HepG2 (cell line): ENCODE results near the gene DRD3. TPM values are rescaled to one million over a fixed set of nuclear protein-coding genes. Genes with fewer than 3 reads are reported as not detected.

Source experiments
- ATAC-seq: fragments of 200-7000 bp; cut with Tn5 transposase; 3 replicates; pipeline ENCODE4 v1.9.1; 2020; ENCODE audit warnings: mild to moderate bottlenecking, moderate library complexity
- BruUV-seq: library from RNA; stranded (reverse); fragments of 400-500 nt; replicated peaks from 2 replicates; lab custom pipeline; 2021; lab: Mats Ljungman, UMichigan
- CTCF ChIA-PET: fragments of 300-600 bp; formaldehyde crosslinking; extraction: SDS; loops from one replicate; lab custom pipeline; 2021; ENCODE audit warnings: low total read pairs, inconsistent platforms, low intra/inter-chr PET ratio; lab: Yijun Ruan, JAX
- POLR2A ChIA-PET: fragments of 350-600 bp; sonication (Branson Sonifier 250); formaldehyde crosslinking; loops from one replicate; lab custom pipeline; 2020; ENCODE audit warnings: antibody characterized with exemption, inconsistent platforms; lab: Yijun Ruan, JAX
- DNase-seq: peaks from one replicate; pipeline ENCODE4 v3.0.0-alpha.2; 2015; ENCODE audit warnings: low spot score
- FAIRE-seq: peaks from 3 replicates; lab custom pipeline; 2011; peaks lifted over from hg19 to GRCh38; lab: Jason Lieb, UNC
- H2AFZ ChIP-seq: one replicate; pipeline ENCODE4 v1.6.1; 2011; ENCODE audit warnings: low read length, inconsistent platforms
- H3K27ac ChIP-seq: fragments of 300-600 bp; 3 replicates; pipeline ENCODE4 v1.8.0; 2011; ENCODE audit warnings: mixed run types, mild to moderate bottlenecking, mixed read lengths, low read length, inconsistent platforms; ENCODE audit not compliant: insufficient read depth; ENCODE audit errors: extremely low read length
- H3K27me3 ChIP-seq, 2 experiments: fragments of 200-600 bp in 1 of 2; 2 replicates in 1 of 2; 3 replicates in 1 of 2; pipeline versions ENCODE4 v1.6.0 to v1.8.0; 2011; ENCODE audit warnings: low read length in 2 of 2, mild to moderate bottlenecking in 2 of 2, moderate library complexity in 2 of 2, inconsistent platforms in 1 of 2; ENCODE audit not compliant: insufficient read depth in 2 of 2, control insufficient read depth in 1 of 2
- H3K36me3 ChIP-seq, 2 experiments: fragments of 200-600 bp in 1 of 2; replicated peaks in 1 of 2; 2 replicates in 1 of 2; 3 replicates in 1 of 2; pipeline versions ENCODE4 v1.5.1 to v1.8.0; 2011; ENCODE audit warnings: low read length in 2 of 2, inconsistent platforms in 1 of 2; ENCODE audit not compliant: insufficient read depth in 2 of 2, control insufficient read depth in 1 of 2
- H3K4me1 ChIP-seq: 2 replicates; pipeline ENCODE4 v1.5.1; 2012; ENCODE audit warnings: low read length, inconsistent platforms; ENCODE audit not compliant: insufficient read depth
- H3K4me2 ChIP-seq: 2 replicates; pipeline ENCODE4 v1.6.0; 2011; ENCODE audit warnings: low read depth, low read length, inconsistent platforms
- H3K4me3 ChIP-seq, 3 experiments: fragments of 200-600 bp in 1 of 3; sonication (generic), shearing (Covaris generic) in 1 of 3; replicated peaks in 1 of 3; 2 replicates each; pipeline ENCODE4 v1.5.1; 2011 to 2016; ENCODE audit warnings: low read length in 3 of 3, inconsistent platforms in 2 of 3, low read depth in 2 of 3, mild to moderate bottlenecking in 2 of 3, control low read depth in 1 of 3, mixed read lengths in 1 of 3; ENCODE audit not compliant: insufficient read depth in 1 of 3
- H3K79me2 ChIP-seq: one replicate; pipeline ENCODE4 v1.6.1; 2011; ENCODE audit warnings: low read length, inconsistent platforms; ENCODE audit not compliant: insufficient read depth
- H3K9ac ChIP-seq: 2 replicates; pipeline ENCODE4 v1.6.0; 2011; ENCODE audit warnings: mild to moderate bottlenecking, low read depth, low read length, inconsistent platforms; ENCODE audit not compliant: insufficient read depth
- H3K9me3 ChIP-seq: 2 replicates; pipeline ENCODE4 v1.5.1; 2012; ENCODE audit warnings: mild to moderate bottlenecking, low read length
- H4K20me1 ChIP-seq: 2 replicates; pipeline ENCODE4 v1.6.0; 2011; ENCODE audit warnings: inconsistent platforms, mild to moderate bottlenecking, low read length, moderate library complexity; ENCODE audit not compliant: insufficient read depth
- ATAD3A ChIP-seq: sonication (generic); formaldehyde crosslinking; IDR thresholded peaks from 2 replicates; pipeline ENCODE4 v1.4.0; 2020; ENCODE audit warnings: missing genetic modification reagents
- GABPA ChIP-seq, 2 experiments: IDR thresholded peaks; 2 replicates each; pipeline ENCODE4 v1.6.1; 2011 to 2016; ENCODE audit warnings: low read depth in 2 of 2, low read length in 1 of 2, missing biosample characterization in 1 of 2, missing genetic modification characterization in 1 of 2
- HES4 ChIP-seq: sonication (generic); formaldehyde crosslinking; IDR thresholded peaks from 2 replicates; pipeline ENCODE4 v1.9.0; 2021; ENCODE audit warnings: mild to moderate bottlenecking, missing genetic modification reagents, borderline replicate concordance
- HMGXB3 ChIP-seq: sonication (generic); formaldehyde crosslinking; IDR thresholded peaks from 2 replicates; pipeline ENCODE4 v1.4.0; 2020; ENCODE audit warnings: missing genetic modification reagents, borderline replicate concordance
- KDM5B ChIP-seq: sonication (generic); formaldehyde crosslinking; IDR thresholded peaks from 2 replicates; pipeline ENCODE4 v1.4.0; 2020; ENCODE audit warnings: missing genetic modification reagents, mild to moderate bottlenecking, borderline replicate concordance
- MEIS2 ChIP-seq: sonication (generic); formaldehyde crosslinking; IDR thresholded peaks from 2 replicates; pipeline ENCODE4 v1.9.0; 2021; ENCODE audit warnings: mild to moderate bottlenecking, missing genetic modification reagents
- NFE2L1 ChIP-seq: sonication (generic); formaldehyde crosslinking; IDR thresholded peaks from 2 replicates; pipeline ENCODE4 v1.4.0; 2020; ENCODE audit warnings: missing genetic modification reagents, mild to moderate bottlenecking, borderline replicate concordance
- SOX6 ChIP-seq, 2 experiments: fragments of 450-650 bp in 1 of 2; sonication (generic) in 1 of 2; formaldehyde crosslinking in 1 of 2; IDR thresholded peaks; 2 replicates each; pipeline versions ENCODE4 v1.4.0 to v1.6.1; 2017 to 2020; ENCODE audit warnings: antibody characterized with exemption in 1 of 2, mild to moderate bottlenecking in 1 of 2, missing genetic modification reagents in 1 of 2
- SRSF4 ChIP-seq: fragments of 200-400 bp; formaldehyde crosslinking; IDR thresholded peaks from one replicate; pipeline ENCODE4 v1.6.1; 2018; ENCODE audit warnings: mild to moderate bottlenecking, low read depth, low read length, moderate library complexity; ENCODE audit not compliant: poor library complexity, severe bottlenecking
- THAP8 ChIP-seq: sonication (generic); formaldehyde crosslinking; IDR thresholded peaks from 2 replicates; pipeline ENCODE4 v1.5.1; 2020; ENCODE audit warnings: missing genetic modification reagents, mild to moderate bottlenecking, borderline replicate concordance
- ZBTB33 ChIP-seq: sonication (generic); formaldehyde crosslinking; IDR thresholded peaks from 2 replicates; pipeline ENCODE4 v1.4.0; 2020; ENCODE audit warnings: missing genetic modification reagents
- ZFP90 ChIP-seq: sonication (generic); formaldehyde crosslinking; IDR thresholded peaks from 2 replicates; pipeline ENCODE4 v1.8.0; 2022; ENCODE audit warnings: missing genetic modification reagents, mild to moderate bottlenecking, inconsistent platforms, borderline replicate concordance
- ZNF232 ChIP-seq: sonication (generic); formaldehyde crosslinking; IDR thresholded peaks from 2 replicates; pipeline ENCODE4 v1.4.0; 2020; ENCODE audit warnings: missing genetic modification reagents, borderline replicate concordance
- ZNF30 ChIP-seq: sonication (generic); formaldehyde crosslinking; IDR thresholded peaks from 2 replicates; pipeline ENCODE4 v1.5.0; 2020; ENCODE audit warnings: mild to moderate bottlenecking, missing genetic modification reagents
- ZNF589 ChIP-seq: sonication (generic); formaldehyde crosslinking; conservative IDR thresholded peaks from 2 replicates; pipeline ENCODE4 v1.8.0; 2022; ENCODE audit warnings: mild to moderate bottlenecking, moderate library complexity, missing genetic modification reagents
- ZNF768 ChIP-seq: sonication (generic); formaldehyde crosslinking; IDR thresholded peaks from 2 replicates; pipeline ENCODE4 v1.4.0; 2020; ENCODE audit warnings: missing genetic modification reagents
- in situ Hi-C: cut with HindIII; loops from 2 replicates; pipeline ENCODE4 v1.10.0; 2017; ENCODE audit warnings: low pct_unique_long_range_greater_than_20kb; ENCODE audit not compliant: extremely low pct_ligation_motif_present
- intact Hi-C: fragments of 100-400 bp; cut with micrococcal nuclease; formaldehyde crosslinking; loops from one replicate; pipeline ENCODE4 v1.10.0; 2022; ENCODE audit not compliant: unreplicated experiment
- polyA plus RNA-seq, 8 experiments: library from polyadenylated mRNA; depleted of rRNA in 3 of 8; stranded (reverse) in 7 of 8; unstranded in 1 of 8; fragments of >200 nt; fragmentation: Illumina TruSeq in 4 of 8; extraction: Trizol in 4 of 8; gene quantifications; 2 replicates each; pipeline versions ENCODE4 v1.2.1 to v1.2.3, GENCODE V29; 2011 to 2016; ENCODE audit warnings: low read depth in 4 of 8, missing spikeins in 1 of 8, mixed read lengths in 1 of 8; ENCODE audit not compliant: insufficient read depth in 1 of 8
- total RNA-seq, 5 experiments: library from RNA; depleted of rRNA; stranded (reverse); fragments of >200 nt; fragmentation: Illumina TruSeq; extraction: Trizol; gene quantifications; 2 replicates each; pipeline ENCODE4 v1.2.3, GENCODE V29; 2016; ENCODE audit warnings: low read depth in 1 of 5

The DRD3 gene
- total and polyA plus RNA-seq, 2 of the 13 experiments (the other 11 are each of a cell fraction or from before 2014, with no cell fraction given): not detected

GRCh38 chr3:114186501-114186900, 7.6 kb upstream of the DRD3 start:
- Histone ChIP-seq H3K4me2 (no peak overlapping the region), H3K9ac (no peak overlapping the region), H2AFZ (no peak overlapping the region), H3K79me2 (no peaks in the 10 kb centered on the region), H3K27ac (no peak overlapping the region), H3K4me1 (no peaks in the 10 kb centered on the region), H3K36me3 (no peaks in the 10 kb centered on the region), H4K20me1 (no peaks in the 10 kb centered on the region), H3K27me3 (peaks cover 0 to 3% of the 10 kb centered on the region in 2 experiments; a peak in 1 of 5 replicates), H3K9me3 (no peaks in the 10 kb centered on the region), H3K4me3 (no peak overlapping the region)
- BruUV-seq: no TSS peak
- TF ChIP-seq SOX6 (IDR thresholded peaks at IDR 0.05): no peak
- TF ChIP-seq SOX6 (CRISPR knock-in tag; IDR thresholded peaks at IDR 0.05): no peak
- TF ChIP-seq KDM5B (CRISPR knock-in tag): no peak
- no peak for TF ChIP-seq ZNF768
- no peak for TF ChIP-seq HES4
- no peak for TF ChIP-seq ZFP90 (CRISPR knock-in tag)
- TF ChIP-seq HMGXB3 (CRISPR knock-in tag): no peak
- TF ChIP-seq ZNF232 (CRISPR knock-in tag): no peak
- TF ChIP-seq THAP8 (CRISPR knock-in tag): no peak
- TF ChIP-seq ZNF589 (CRISPR knock-in tag): no peak
- no peak for TF ChIP-seq ATAD3A
- TF ChIP-seq GABPA (IDR thresholded peaks at IDR 0.05; ENCODE audit: low read depth, low read length): no peak
- TF ChIP-seq GABPA (CRISPR knock-in tag; IDR thresholded peaks at IDR 0.05; ENCODE audit: low read depth): no peak
- no peak for TF ChIP-seq ZNF30 (CRISPR knock-in tag)
- TF ChIP-seq ZBTB33 (CRISPR knock-in tag): no peak
- no peak for TF ChIP-seq NFE2L1 (CRISPR knock-in tag)
- TF ChIP-seq SRSF4: no peak
- no peak for TF ChIP-seq MEIS2 (CRISPR knock-in tag)
- in situ Hi-C loops (no loop called here), intact Hi-C loops (no loop called here)
- FAIRE-seq (no peak), DNase-seq (no peak), ATAC-seq (no peak)
- ChIA-PET CTCF (no interaction called here), POLR2A (no interaction called here)
